NCI-H2107 (cell line): ENCODE measurements around the gene ANKRD31.
A peak's percentile ranks its signal among the peaks of the same experiment; 100 is the strongest.
"Not testable (repeated sequence)": the region's sequence is repeated elsewhere in the genome, so short reads cannot be mapped to it uniquely, and the experiment has no call there.

Source experiments
- DNase-seq: peaks from one replicate; lab custom pipeline; 2025; lab: John Stamatoyannopoulos, UW

Gene ANKRD31, protein sequence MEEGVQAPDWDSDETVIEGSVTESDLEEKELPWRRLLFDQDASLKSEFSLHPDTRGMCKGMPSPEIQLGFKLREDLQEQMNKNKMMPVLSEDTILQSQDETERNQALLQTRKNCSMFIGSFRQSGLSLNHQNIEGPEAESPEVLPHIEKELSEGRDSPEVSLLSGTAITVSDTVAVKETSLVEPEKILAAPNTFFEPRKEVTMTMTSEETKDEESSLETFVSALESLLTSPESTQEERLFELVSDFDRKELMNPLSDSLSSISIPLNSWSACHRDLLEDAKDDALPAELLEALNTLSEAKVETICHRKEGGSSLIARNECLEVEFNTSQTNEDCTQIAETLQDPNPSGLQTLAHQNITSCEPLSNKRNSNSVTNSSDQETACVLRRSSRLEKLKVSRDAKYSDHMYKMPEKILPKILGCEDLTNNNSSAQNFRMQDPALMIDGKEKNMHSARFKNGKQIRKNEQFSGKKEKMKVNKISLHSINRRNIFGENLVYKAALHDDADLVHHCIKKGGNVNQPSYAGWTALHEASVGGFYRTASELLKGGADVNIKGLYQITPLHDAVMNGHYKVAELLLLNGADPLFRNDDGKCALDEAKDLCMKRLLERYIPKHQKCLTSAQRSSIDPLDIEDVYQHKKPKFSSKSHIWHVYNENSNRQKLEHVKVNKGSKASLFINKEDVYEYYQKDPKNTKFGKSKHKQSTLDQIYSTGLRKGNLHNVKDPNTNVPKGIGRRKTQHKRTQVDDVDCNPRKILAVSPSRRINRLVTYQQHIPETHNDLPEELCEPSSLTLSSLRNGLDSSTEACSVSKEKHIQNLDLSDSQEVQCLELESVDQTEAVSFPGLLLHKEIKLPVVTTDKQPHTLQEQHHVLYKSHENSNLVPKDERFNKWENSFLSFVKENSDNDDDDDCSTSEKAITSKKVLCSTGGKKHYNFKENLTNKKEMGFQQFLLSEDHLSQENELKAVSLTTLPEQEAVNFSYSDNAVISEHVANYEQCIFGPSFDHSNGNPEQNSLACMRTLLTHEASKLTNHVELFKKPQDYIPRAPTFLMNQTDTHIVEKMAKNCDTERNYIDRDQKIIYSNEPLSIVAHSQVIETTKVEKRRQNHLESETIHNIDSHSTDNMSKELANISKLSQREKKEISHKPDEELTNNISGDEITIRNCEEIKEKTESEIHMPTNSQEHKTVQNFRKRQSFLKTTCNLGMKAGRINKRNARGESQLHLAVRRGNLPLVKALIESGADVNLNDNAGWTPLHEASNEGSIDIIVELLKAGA (N-terminal part only)

DNA sequence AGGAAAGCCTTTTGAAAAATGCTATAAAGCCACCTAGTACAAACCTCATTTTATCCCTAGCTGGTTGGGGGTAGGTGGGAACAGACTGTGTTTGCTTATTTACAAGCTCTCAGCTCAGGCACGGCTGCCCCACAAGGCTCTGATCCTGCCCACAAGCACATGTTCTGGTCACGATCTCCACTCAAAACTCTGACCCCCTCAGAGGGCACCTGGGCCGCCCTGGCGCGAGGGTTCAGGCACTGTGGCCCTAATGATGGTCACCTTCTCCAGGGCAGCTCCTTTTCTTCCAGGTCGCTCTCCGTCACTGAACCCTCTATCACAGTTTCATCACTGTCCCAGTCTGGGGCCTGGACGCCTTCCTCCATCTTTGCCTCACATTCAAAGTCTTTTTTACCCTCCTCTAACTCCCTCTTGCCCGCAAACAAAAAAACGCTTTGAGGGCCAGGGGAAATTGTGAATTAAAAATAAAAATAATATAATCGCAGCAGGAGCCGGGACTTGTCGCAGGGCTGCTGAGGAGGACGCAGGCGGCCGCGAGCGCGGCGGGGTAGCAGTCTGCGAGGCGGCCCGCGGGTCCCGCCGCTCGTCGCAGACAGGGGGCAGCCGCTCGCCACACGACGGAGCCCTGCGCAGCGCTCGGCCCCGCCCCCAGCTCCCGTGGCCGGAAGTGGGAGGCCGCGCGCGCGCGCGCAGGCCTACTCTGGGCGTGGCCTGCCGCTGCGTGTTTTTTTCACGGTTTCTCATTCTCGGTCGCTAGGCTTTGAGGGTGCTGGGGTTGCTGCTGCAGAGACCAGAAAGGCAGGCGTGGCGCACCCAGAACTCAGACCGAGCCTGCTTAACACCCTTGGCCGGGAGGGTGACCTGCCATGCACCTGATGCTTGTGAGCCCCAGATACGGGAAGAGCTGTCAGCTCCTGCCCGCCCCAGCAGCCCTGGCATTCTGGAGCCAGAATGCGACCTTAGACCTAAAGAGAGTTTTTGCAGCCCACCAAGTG lies at the start of gene ANKRD31:
Gene ANKRD31 (minus strand): TSS at position 557 of the 995 bp plus-strand sequence. CDS start 192 bp downstream, at position 365.
- DNase-seq: peak; percentile 38

DNA sequence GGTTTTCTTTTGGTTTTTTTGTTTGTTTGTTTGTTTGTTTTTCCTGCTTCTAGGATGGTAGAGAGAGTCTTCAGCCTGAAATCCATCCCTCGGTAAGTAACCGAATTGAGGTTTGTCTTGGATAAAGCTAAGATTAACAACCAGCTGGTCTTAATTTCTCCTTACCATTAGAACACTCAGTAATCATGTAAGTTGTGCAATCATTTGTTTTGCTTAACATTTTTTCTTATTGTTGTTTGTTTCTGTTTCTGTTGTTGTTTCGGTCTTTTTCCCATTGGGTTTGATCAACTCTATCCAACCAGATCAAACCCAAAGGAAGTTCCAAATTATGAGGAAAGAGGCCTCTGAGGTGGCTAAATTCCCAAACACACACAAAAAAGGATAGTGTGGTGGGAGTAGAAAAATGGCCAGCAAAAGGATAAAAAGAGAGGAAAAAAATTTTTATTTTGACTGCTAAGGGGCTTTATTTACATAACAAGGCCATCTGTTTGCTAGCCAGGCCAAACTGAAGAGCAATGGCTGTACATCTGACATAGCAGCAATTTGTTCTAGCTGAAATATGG lies 49.6 kb upstream of the ANKRD31 start:
- DNase-seq: no peak

DNA sequence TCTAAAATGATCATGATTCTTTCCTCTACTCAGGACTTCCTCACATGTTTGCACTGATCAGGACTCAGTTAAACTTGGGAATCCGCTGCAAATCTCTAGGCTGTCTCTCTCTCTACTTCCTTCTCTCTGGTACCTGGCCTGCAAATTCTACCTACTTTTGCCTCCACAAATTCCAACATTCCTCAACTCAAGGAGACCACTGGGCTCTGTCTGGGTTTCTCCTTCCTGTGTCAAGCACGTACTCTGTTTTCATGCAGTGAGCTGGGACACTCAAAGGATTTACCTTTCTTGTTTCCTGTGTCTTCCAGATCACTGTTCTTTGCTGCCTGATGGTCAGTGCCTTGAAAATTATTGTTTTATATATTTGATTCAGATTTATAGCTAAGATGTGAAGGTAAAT lies 45.9 kb upstream of the ANKRD31 start:
- no peak for DNase-seq

DNA sequence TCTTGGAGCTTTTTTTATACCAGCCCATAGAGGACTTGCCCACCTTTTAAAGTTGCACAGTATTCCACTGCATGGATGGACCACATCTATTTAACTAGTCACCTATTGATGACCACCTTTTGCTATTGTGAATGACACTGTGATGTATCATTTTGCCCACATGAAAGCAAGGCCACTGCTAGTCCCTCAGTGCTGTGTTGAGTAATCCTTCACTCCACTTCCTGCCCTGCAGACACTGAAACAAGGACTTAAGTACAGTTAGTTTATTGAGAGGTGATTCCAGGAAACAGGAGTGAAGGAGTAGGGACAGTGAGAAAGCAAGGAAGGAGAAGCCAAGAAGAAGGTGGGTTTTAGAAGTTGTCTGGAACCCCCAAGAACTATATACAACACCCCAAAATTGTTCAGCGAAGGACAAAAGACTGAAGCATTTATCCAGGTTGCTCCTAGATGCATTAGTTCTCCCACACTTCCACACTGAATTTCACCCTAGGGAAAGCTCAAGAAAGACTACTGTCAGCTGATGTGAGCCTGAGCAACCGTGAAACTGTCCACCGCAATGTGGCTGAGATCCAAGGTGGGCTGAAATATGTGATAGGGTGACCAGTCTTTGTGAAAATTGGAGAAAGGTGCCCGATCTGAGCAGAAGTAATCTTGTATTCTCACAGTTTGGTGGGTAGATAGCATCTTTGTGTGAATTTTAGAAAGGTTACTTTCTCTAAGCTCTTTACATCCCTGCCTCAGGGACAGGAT lies 45.2 kb upstream of the ANKRD31 start:
- DNase-seq: no peak

DNA sequence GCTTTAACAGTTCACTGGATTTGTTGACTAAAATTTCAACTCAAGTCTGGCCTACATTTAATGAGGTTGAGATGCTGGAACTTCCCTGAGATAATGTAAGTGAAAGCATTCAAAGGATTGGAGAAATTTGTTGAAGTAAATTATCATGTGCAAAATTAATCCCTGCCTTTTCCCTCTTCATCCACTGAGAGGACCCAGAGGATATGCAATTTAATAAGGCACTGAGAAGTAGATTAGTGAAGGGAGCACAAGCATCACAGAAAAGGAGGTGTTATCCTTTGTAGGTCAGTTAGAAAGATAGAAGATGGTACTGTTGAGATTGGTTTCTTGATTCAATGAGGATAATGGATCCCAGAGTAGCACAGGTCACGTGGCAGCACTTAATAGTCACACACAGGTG lies 42.6 kb upstream of the ANKRD31 start:
- no peak for DNase-seq

DNA sequence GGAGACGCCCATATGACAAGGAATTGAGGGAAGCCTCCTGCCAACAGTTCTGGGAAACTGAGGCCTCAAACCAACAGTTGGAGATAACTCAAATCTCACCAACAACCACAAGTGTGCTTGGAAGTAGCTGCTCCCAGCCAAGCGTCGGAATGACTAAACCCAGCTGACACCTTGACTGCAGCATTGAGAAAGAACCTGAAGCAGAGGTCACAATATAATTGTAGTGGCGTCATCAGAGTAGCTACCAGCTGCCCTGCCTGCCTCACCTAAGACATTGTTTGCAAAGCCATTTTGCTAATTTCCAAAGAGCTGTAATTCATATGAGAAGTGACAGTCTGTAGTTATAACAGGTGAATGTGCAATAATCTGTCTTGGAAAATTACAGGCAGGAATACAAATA lies 40.8 kb upstream of the ANKRD31 start:
- DNase-seq: no peak

DNA sequence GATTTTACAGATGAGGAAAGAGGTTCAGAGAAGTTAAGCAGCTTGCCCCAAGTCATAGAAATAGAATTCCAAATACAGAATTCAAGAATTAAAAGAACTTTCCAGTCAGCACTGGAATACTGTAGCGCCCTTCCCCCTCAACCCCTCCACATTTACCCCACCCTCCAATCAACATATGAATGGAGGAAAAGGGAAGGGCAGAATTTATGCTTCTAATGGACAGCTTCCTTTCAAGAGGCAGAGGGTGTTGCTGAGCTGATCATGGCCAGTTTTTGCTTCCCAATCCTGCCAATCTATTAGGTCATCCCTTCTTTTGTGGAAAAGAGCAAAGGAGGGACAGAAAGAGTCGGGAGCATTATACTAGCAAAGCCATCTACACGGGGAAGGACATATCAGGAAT lies 39.1 kb upstream of the ANKRD31 start:
- DNase-seq: no peak

DNA sequence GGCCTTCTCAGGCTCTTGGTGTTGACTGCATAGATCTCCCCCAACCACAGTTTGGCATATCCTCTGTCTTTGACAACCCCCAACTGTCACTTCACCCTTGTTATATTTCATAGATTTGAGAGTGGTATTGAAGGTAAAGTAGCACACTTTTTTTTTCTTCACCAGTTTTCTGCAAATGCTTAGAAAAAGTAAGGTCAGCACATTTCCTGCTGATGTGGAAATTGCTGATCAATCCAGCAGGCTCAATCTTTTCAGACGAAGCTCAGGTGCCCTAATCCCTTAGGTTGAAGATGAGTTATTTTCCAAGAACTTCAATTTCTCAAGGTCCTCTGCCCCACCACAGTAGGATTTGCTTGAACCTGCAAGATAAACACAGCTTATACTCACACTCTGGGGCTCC lies 38.5 kb upstream of the ANKRD31 start:
- no peak for DNase-seq

DNA sequence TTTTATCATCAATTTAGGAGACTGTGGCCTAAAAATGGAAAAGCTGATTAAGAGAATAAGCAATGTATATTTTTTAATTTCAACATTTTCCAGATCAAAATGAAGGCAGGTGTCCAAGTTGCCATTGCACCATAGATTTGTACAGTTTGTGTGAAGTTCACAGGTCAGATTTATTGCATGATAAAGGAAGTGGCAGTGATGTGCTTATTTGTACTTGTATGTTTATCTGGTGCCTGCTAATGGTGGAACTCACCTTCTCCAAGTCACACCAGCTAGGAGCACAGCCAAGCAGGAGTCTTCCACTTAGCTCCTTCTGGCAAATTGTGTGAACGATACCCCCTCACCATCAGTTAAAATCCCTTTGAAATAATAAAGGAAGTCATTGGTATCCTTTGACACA lies 37.8 kb upstream of the ANKRD31 start:
- no peak for DNase-seq

DNA sequence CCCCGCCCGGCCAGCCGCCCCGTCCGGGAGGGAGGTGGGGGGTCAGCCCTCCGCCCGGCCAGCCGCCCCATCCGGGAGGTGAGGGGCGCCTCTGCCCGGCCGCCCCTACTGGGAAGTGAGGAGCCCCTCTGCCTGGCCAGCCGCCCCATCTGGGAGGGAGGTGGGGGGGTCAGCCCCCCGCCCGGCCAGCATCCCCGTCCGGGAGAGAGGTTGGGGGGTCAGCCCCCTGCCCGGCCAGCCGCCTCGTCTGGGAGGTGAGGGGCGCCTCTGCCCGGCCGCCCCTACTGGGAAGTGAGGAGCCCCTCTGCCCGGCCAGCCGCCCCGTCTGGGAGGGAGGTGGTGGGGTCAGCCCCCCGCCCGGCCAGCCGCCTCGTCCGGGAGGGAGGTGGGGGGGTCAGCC lies 33.9 kb upstream of the ANKRD31 start:
- DNase-seq: not testable (repeated sequence)

DNA sequence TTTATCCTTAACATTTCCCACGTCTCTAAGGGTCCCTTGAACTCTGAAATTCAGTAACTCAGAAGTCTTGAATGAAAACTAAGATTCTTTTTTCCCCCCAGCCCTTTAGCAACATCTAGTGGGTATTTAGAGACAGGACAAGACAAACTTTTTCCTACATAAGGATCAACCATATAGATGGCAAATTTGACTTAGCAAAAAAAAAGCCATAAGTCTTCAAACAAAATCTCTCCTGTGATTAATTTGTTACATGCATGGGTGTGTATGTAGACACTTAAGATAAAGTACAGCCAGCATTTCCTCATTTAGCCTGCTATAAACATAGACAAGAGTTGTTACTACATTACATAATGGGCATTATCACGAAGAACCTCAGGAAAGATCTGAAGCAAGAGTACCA lies 29.1 kb upstream of the ANKRD31 start:
- DNase-seq: no peak

DNA sequence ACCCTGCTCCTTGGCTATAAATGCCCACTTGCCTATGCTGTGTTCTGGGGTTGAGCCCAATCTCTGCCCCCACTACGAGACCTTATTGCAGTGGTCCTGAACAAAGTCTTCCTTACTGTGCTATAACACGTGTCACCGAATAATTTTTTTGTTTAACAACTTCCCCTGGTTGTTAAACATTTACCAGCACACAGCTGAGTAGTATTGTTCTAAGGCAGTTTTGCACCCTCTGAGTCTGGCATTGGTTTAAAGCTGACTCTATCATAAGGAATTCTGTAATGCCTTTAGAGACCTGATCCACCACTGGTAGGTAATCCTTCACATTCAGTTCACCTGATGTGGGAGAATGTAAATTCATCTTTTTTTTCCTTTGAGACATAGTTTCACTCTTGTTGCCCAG lies 25.6 kb upstream of the ANKRD31 start:
- no peak for DNase-seq

DNA sequence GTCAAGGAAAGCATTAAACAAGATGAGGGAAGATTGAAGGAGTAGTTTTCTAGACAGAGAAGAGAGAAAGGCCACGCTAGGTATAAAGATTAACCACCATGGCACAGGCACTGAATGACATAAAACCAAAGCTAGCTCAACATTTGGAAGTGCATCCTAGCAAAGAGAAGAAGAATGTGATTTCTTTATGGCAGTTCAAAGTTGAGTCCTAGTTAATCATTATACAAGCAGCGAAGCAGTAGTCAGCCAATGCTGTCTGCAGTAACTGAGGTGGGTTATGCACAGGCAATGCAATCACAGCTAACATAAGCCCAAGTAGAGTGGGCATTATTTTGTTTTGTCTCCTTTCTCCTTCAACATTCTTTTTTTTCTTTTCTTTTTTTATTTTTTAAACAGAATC lies 24.0 kb upstream of the ANKRD31 start:
- DNase-seq: no peak

DNA sequence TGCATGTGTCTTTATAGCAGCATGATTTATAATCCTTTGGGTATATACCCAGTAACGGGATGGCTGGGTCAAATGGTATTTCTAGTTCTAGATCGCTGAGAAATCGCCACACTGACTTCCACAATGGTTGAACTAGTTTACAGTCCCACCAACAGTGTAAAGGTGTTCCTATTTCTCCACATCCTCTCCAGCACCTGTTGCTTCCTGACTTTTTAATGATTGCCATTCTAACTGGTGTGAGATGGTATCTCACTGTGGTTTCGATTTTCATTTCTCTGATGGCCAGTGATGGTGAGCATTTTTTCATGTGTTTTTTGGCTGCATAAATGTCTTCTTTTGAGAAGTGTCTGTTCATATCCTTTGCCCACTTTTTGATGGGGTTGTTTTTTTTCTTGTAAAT lies 13.8 kb upstream of the ANKRD31 start:
- DNase-seq: not testable (repeated sequence)

DNA sequence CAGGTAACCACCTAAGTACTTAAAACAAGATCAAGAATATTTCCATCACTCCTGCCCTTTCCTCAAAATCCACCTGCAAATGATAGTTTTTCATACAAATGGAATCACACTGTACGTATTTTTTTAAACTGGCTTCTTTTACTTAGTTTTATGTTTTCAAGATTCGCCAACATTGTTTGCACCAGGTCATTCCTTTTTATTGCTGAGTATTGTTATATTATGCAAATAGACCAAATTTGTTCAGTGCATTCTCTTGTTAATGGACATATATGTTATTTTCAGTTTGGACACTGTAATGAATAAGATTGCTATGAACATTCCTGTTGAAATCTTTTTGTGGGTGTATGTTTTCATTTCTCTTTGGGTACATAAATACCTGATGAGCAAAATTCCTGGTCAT lies 8.3 kb upstream of the ANKRD31 start:
- no peak for DNase-seq

DNA sequence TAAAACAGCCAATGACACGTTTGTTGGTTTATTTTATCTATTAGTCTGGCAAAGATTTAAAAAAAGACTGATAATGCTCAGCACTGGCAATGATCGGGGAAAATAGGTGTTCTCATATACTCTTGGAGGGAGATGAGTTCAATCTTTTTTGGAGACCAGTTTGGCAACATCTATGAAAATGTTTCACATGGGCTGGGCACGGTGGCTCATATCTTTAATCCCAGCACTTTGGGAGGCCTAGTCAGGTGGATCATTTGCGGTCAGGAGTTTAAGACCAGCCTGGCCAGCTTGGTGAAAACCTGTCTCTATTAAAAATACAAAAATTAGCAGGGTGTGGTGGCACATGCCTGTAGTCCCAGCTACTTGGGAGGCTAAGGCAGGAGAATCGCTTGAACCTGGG lies 6.8 kb upstream of the ANKRD31 start:
- DNase-seq: no peak

DNA sequence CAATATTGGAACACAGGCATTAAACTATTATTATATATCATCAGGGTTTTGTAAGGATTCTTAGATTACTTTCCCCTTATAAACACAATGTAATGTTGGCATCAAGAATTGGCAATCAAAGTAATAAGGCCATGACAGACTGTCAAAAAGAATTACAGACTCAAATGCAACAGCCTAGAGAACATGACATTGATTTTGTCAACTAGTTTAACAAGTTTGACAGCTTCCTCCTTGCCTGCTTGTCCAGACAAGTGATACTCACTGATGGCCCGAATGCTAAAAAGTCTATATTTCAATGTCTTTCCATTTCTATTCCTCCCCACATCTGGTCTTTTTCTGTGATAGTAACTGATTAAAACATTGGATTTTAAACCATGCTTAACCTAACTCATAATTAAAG lies 6.4 kb upstream of the ANKRD31 start:
- no peak for DNase-seq

DNA sequence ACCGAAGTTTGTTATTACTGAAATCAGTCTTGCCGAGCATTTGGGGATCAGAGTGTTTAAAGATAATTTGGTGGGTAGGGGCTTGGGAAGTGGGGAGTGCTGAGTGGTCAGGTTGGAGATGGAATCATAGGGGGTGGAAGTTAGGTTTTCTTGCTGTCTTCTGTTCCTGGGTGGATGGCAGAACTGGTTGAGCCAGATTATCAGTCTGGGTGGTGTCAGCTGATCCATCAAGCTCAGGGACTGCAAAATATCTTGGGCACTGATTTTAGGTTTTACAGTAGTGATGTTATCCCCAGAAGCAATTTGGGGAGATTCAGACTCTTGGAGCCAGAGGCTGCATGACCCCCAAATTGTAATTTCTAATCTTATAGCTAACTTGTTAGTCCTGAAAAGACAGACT lies 5.4 kb upstream of the ANKRD31 start:
- DNase-seq: no peak

DNA sequence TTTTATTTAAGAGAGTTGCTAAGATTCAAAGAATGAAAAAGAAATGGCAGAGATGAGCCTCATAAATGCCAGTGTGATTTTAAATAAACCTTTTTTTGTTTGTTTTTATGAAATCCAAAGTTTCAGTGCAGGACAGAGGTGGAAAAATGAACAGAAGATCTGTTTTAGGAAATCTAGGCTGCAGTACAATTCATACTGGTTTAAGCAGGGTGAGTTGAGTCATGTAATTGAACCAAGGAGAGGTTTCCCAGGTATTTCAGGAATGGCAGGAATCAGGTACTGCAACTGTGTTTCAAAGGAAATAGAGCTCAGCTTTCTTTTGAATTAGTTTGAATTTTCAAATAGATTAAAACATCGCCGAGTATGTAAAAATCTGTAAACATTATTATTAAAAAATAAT lies 3.0 kb upstream of the ANKRD31 start:
- DNase-seq: no peak

DNA sequence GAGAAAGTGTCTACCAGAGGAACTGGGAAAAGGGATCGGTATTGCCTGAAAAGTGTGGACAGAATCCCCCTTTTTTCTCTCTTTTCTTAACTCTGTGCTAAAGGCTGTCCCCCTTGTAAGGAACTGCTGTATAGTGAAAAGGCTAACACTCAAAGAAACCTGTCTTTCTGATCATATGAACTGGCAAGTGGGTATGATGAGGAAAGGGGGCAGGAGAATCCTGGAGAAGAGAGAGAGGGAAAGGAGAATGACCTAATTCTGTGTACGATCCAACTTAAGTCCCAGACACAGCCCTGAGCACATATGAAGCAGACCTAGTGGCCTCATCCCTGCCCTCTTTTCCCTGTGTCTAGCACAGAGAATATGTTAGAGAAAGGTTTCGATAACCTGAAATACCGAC lies 967 bp downstream of the ANKRD31 start:
- no peak for DNase-seq
